ENCODE measurements around the gene ZFP91.

ZFP91 gene

DNA sequence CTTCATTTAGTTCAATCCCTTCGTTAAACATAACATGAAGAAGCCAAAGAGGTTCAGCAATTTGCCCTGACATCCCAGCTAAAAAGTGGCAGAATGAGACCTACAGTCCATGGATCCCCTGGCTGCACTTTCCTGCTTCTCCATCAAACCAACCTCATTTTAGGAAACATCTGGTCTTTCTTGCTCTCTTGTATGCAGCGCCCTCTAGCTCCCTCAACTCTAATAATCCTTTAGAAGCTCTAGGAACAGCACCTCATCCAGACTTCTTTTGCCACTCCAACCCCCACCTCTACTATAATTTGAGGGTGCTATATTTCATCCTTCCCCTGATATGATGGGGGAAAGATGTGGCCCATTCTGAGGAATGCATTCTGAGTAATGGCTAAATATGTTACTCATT, 51.0 kb downstream of the ZFP91 start:
- no peak for DNase-seq (ENCODE audit: low read depth, low spot score)

DNA sequence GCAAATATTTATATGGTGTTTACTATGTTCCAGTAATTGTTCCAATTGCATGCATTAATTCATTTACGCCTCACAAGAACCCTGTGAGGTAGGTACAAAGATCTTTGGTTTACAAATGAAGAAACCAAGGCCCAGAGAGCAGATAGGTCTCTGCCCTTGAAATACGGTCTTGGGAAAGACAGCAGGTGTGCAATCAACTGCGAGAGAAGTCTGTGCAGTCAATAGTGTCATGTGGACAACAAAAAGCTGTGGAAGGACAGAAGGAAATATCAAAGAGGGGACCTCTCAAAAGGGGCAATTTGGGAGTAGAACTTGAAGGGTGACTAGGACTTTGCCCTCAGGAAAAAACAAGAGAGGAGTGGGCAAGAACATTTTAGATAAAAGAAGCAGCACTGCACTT, 52.5 kb downstream of the ZFP91 start:
- no peak for DNase-seq (ENCODE audit: low read depth, low spot score)

GRCh38 chr11:58632510-58632909, 53.6 kb downstream of the ZFP91 start:
- DNase-seq (ENCODE audit: low read depth, low spot score), result no peak

DNA sequence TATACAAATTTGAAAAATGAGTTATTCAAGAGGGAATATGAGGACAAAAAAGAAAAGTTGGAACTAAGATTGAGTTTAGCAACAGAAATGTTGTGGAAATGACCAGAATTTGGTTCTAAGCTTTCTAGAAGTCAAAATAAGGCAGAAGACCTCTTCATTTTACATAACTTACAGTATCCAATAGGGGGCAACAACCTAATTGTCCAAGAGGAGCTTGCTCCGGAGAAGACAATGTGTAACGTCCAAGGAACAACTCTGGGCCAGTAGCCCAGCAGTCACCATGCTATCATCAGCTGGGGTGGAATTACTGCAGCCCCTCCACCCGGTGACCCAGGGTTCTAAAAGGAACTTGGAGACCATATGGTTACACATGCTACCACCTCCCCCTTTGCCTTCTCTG, 57.7 kb downstream of the ZFP91 start:
- DNase-seq (ENCODE audit: low read depth, low spot score), result no peak

DNA sequence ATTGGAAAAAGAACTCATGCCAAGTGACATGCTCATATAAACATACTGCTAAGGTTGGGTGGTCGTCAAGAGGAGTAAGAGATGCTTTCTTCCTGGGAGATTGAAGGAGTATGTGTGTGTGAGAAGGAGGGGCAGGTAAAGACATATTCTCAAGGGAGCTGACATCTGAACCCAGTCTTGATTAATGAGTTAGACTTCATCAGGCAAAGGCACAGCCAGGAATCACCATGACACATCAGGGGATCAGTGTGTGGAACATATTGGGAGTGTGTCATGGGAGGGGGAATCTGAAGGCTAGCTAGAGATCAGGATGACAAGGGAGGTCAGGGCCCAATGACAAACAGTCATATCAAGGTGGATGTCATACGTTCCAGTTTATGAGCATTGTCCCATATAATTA, 58.5 kb downstream of the ZFP91 start:
- DNase-seq (ENCODE audit: low read depth, low spot score), result no peak

DNA sequence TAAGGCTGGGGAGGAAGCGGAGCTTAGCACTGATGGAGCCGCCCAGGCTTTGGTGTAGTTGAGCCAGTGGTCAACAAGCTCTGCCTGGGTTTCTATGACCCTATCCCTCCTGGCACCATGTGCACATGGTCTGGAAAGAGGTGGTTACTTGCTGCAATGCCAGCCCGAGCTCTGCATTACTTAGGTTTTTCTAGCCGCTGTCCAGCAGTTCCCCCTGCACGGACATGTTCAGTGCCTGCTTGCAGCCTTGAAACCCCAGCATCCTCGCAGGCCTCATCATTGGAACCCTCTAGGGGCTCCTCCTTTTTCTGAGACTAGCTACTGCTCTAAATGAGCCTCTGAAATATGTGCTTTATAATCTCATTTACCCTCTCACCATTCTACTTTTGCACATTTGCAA, 60.2 kb downstream of the ZFP91 start:
- DNase-seq (ENCODE audit: low read depth, low spot score), result no peak

- DNase-seq (ENCODE audit: low read depth, low spot score), result no peak
Measured at GRCh38 chr11:58639669-58640068, 60.8 kb downstream of the ZFP91 start.

DNA sequence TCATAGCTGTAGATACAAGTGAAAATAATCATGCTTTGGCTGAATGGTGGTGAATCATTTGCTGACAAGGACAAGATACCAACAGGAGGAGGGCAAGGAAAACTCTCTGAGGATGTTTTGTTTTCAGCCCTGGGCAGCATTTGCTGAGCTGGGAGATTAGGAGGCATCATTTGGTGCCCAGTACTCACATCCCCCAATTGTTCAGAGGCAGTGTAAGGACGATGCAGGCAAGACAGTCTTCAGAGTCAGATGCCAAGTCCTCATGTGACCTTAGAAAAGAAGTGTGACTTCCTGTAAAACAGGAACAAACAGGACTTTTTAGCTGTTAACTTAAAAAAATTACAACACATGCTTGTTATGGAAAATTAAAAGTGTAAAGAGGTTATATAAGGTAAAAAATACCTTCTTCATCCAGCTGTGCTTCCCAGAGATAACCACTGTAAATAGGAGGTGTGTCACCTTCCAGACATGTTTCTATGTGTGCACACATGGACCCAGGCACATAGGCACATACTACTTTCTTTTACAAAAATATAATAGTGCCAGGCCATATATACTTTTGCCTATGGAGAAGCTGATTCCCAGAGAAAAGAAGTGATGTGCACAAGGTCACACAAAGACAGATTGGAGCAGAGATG, 61.6 kb downstream of the ZFP91 start:
- DNase-seq (ENCODE audit: low read depth, low spot score), result no peak

DNA sequence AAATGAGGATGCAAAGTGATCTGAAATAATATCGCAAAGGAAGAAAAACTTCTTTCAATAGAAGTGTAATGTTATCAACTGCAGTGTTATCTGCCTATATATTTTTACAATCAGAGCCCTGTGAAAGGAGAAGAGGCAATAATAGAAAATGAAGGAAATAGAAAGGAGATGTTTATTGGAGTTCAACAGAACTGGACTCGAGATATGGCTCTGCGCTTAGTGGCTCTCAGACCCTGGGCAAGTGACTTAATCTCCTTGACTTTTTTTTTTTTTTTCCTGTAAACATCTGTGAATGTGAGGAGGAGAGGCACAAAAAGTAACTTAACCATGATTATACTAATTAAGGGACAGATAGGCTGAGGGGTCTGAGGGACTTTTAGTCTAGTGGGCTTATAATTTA, 62.5 kb downstream of the ZFP91 start:
- no peak for DNase-seq (ENCODE audit: low read depth, low spot score)

- DNase-seq (ENCODE audit: low read depth, low spot score), result no peak
Measured at GRCh38 chr11:58641803-58642581, 63.1 kb downstream of the ZFP91 start.

DNA sequence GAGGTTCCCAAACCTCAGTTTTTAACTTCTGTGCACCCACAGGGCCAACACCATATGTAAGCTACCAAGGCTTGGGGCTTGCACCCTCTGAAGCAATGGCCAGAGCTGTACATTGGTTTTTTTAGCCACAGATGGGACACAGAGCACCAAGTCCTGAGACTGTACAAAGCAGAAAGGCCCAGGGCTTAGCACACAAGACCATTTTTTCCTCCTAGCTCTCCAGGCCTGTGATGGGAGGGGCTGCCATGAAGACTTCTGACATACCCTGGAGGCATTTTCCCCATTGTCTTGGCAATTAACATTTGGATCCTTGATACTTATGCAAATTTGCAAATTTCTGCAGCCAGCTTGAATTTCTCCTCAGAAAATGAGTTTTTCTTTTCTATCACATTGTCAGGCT, 67.0 kb downstream of the ZFP91 start:
- no peak for DNase-seq (ENCODE audit: low read depth, low spot score)

DNA sequence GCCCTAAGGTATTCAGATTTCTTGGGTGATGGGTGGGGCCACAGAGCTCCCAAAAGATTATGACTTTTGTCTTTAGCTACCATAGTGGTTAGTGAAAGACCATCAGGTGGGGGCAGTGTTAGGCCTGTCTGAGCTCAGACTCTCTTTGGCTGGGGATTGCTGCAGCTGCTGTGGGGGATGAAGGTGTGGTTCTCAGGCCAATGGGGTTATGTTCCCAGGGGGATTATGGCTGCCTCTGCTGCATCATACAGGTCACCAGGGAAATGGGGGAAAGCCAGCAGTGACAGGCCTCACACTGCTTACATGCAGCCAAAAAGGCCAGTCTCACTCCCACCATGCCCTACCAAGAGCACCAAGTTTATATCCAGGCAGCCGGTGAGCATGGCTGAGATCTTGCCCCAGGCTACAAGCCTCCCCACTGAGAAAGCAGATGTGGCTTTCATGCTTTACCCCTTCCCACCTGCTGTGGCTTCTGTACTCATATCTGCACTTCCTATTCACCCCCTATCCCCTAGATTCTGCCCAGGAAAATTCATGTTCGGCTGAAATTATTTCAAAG, 68.4 kb downstream of the ZFP91 start:
- DNase-seq (ENCODE audit: low read depth, low spot score), result no peak

- no peak for DNase-seq (ENCODE audit: low read depth, low spot score)
Measured at GRCh38 chr11:58647866-58648265, 69.0 kb downstream of the ZFP91 start.

DNA sequence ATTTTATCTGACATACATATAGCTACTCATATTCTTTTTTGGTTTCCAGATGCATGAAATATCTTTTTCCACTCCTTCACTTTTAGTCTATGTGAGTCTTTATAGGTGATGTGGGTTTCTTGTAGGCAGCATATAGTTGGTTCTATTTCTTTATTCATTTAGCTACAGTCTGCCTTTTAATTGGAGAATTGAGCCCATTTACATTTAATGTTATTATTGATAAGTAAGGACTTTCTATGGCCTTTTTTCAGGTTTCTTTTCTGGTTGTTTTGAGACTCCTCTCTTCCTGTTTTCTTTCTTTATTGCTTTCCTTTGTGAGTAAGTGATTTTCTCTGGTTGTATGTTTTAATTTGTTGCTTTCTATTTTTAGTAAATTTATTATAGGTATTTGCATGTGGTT, 70.8 kb downstream of the ZFP91 start:
- DNase-seq (ENCODE audit: low read depth, low spot score), result no peak

DNA sequence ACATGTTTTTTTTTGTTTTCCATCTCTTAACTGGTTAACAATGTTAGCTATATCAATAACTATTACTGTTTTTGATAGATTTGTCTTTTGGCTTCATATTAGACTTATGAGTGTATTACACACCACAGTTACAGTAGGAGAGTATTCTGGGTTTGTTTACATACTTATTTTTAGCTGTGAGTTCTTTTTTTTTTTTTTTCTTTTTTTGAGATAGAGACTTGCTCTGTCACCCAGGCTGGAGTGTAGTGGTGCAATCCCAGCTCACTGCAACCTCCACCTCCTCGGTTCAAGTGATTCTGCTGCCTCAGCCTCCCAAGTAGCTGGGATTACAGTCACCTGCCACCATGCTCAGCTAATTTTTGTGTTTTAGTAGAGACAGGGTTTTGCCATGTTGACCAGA, 71.6 kb downstream of the ZFP91 start:
- DNase-seq (ENCODE audit: low read depth, low spot score), result no peak

- DNase-seq (ENCODE audit: low read depth, low spot score), result no peak
Measured at GRCh38 chr11:58652726-58653280, 73.9 kb downstream of the ZFP91 start.

DNA sequence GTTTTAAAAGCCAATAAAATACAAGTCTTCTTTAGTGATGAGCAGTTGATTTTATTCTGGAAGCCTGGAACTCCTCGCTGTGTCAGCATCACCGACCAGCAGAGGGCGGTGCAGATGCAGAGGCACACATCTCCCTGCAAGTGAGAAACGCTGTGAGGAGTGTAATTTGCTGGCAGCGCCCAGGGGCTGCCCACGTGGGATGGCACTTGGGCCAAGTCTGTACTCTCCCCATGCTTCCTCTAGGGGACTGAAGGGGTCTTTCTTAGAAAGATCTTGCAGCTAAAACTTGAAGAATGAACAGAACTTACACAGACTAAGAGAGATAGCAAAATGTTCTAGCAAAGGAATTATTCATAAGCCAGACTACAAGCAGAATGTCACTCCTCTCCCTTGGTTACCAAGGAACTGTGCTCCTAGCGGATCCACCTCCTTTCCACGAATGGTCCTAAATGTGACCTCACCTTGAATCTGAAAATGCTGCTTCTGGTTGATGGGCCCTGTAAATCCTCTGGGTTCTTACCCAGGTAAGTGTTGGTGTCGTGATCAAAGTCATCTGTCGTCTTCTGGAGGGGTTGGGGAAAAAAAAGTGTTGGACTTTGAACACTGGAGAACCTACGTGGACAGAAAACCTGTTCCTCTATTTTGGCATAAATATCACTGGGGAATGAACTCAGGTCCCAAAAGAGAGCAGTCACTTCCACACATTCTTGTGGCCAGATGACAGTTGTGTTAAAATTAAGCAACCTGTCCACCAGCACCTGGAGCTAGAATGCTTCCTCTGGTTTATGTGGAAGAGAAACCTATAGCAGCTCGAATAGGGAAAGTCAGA, 75.4 kb downstream of the ZFP91 start:
- DNase-seq (ENCODE audit: low read depth, low spot score), result peak; percentile 44

- DNase-seq (ENCODE audit: low read depth, low spot score), result no peak
Measured at GRCh38 chr11:58654908-58655296, 76.0 kb downstream of the ZFP91 start.

GRCh38 chr11:58656348-58656747, 77.5 kb downstream of the ZFP91 start:
- DNase-seq (ENCODE audit: low read depth, low spot score), result no peak

- DNase-seq (ENCODE audit: low read depth, low spot score), result no peak
Measured at GRCh38 chr11:58658623-58659022, 79.8 kb downstream of the ZFP91 start.

DNA sequence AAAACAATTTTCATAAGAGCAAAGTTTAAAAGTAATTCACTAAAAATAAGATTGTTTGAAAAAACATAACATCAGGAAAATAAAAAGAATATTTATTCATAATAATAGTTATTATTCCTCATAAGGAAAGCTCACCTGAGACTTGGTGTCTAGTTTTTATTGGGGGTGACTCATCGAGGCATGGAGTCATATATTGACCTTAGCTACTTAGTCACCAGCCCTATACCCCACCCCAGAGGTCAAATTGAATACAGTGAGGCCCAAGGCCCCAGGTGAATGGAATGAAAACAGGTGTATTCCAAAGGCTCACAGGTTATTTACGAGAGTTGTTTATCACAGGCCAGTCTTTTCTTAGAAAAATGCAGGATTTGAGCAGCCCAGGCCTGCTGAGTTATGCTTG, 80.5 kb downstream of the ZFP91 start:
- no peak for DNase-seq (ENCODE audit: low read depth, low spot score)

Data from activated CD4-positive, CD25-positive, alpha-beta regulatory T cell treated with anti-CD3 and anti-CD28 coated beads, Interleukin-2, amount 50 U/mL, for 16 hours (primary cell).